Measurements from ENCODE around the gene EFHC2.

- TF ChIP-seq POLR2A (IDR thresholded peaks at IDR 0.05) = no peak
- no peak for TF ChIP-seq CTCF (IDR thresholded peaks at IDR 0.05)
Observed at GRCh38 chrX:44227991-44228390, 115.5 kb downstream of the EFHC2 start.
